SK-MEL-5 (cell line): ENCODE results near the gene SNCB. TPM values are rescaled to one million over a fixed set of nuclear protein-coding genes. Genes with fewer than 3 reads are reported as not detected.

ENCODE experiments used
- DNase-seq: peaks from one replicate; pipeline ENCODE4 v3.0.0-alpha.2; 2016; ENCODE audit warnings: low read depth, low spot score
- in situ Hi-C: cut with HindIII; loops from 2 replicates; pipeline ENCODE4 v1.10.0; 2016; ENCODE audit warnings: low sequenced_read_pairs, high pct_unique_total_duplicates, low pct_unique_long_range_greater_than_20kb
- polyA plus RNA-seq, 2 experiments: library from polyadenylated mRNA; depleted of rRNA; stranded (reverse); fragments of >200 nt; gene quantifications; 2 replicates each; pipeline ENCODE4 v1.2.3, GENCODE V29; 2015
- total RNA-seq: library from RNA; depleted of rRNA; stranded (reverse); fragments of >200 nt; shearing (Covaris generic); gene quantifications from 2 replicates; pipeline ENCODE4 v1.2.3, GENCODE V29; 2014; rRNA removed

SNCB gene
- 0.11 and 0.26 TPM in 2 replicates for total RNA-seq
- polyA plus RNA-seq (2015; cell fraction: cytosol; rRNA removed): 1.5 and 1.6 TPM in 2 replicates
- polyA plus RNA-seq (2015; cell fraction: nucleus; rRNA removed): 1.1 and 2.7 TPM in 2 replicates

DNA sequence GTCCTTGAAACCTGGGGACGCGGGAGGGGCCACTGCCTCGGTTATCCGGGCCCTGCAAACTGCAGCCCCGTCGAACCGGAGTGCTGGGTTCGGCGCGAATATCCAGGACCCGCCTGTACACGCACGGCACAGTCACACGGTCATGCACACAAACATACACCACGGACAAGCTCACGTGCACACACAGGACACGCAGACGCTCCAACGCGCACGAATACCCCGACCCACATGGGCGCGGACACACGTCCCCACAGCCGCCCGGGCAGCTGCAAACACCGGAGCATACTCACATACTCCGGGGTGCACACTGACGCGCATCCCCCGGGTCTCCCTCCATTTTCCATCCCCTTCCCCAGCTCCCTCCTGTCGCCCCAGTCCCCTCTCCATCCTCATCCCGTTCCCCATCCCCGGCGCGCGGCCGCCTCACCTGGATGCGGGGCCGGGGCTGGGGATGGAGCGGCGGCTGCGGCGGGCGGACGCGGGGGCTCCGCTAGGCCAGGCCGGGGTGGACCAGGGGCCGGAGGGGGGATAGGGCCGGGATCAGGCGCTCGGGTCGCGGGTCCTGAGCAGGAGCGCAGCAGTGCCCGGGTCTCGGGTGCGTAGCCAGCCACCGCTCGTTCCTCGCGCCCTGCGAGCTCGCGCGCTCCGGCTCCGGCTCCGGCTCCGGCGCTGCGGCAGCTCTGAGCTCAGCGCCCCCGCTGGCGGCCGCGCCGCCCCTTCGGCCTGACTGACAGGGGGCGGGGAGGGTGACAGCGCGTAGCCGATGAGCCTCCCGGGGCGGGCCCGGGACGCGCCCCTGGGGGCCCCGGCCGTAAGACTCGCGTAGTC is at the start of gene SNCB, which contains the start of gene EIF4E1B:
SNCB (minus strand) TSS at position 682 of the 828 bp plus-strand sequence. CDS start 880 bp downstream, outside the sequence.
EIF4E1B (plus strand) TSS at position 823 of the 828 bp plus-strand sequence. CDS start 12,113 bp downstream, outside the sequence.
- peak; percentile 29 for DNase-seq
- in situ Hi-C loops: no loop called here

DNA sequence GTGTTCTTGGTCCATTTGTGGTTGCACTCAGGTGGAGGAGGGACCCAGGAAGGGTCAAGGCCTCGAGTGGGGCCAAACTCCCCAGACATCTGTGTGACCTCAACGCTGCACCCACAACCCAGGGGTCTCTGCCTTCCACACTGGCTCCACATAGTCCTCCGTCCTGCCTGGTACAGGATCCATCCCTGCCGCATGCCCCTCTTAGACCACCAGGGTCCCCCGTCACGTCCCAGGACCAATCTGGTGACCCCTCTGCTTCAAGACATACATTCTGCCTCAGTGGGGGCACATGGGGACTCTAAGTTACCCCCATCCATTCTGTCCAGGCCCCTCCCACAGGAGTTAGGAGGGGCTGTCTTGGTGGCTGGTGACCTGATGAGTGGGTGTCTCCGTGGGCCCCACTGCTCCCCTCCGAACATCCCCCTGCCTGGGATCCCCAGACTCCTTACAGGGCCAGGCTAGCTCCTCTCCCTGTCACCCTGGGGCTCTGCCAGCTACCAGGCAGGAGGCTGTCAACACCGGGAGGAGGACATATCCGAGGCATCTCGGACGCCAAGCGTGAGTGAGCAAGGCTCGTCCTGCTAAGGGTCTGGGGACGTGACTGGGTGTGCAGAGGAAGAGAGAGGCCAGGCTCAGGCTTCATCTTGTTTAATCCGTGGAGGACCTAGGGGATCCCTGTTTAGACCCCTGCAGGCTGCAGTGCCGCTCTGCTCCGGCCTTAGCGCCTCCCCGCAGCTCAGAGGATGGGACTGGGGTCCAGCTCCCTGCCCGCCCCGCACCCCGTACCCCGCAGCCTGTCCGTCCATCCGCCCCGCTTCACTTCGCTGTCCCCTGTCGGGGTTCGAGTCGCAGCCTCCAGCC is 49.3 kb upstream of the SNCB start:
- no peak for DNase-seq
- in situ Hi-C loops: no loop called here

DNA sequence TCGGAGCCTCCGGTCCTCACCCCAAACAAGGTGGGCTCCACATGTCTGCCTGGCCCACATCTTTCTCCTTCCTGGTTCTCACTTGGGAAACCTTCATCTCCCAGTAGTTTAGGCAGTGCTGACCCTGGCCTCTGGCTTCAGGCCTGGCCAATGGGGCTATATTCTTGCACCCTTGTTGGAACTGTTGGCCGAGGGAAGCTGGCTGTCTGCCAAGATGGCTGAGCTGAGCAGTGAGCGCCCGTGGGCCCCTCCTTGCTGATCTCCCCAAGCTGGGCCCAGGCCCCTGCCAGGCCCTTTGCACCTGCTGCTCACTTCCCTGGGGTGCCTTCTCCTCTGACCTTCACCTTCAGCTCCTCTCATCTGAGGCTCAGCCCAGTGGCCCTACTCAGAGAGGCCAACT is 48.2 kb upstream of the SNCB start:
- no peak for DNase-seq
- in situ Hi-C loops: no loop called here

GRCh38 chr5:176677209-176677939 is 47.0 kb upstream of the SNCB start:
- in situ Hi-C loops: no loop called here
- no peak for DNase-seq

DNA sequence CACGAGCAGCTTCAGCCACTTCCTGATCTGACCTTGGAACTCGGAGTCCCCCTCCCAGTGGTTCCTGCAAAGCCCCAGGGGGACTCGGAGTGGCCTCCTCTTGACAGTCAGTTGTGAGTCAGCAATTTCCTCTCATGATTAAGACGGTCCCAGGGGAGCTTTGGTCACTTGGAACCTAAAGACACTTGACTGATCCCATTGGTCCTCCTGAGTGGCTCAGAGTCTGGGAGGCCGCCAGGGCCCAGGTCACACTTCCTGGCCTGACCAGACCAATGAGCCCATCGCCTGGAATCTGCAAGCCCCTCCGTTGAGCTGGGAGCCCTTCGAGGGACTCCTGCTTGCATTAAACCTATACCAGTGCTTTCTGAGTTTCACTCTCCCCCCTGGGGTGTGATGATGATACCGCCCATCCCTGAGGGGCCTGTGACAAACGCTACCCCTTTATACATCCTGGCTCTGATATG is 46.1 kb upstream of the SNCB start:
- DNase-seq: no peak
- in situ Hi-C loops: no loop called here

- in situ Hi-C loops: no loop called here
These were observed 45.5 kb upstream of the SNCB start for GRCh38 chr5:176675676-176676360.

DNA sequence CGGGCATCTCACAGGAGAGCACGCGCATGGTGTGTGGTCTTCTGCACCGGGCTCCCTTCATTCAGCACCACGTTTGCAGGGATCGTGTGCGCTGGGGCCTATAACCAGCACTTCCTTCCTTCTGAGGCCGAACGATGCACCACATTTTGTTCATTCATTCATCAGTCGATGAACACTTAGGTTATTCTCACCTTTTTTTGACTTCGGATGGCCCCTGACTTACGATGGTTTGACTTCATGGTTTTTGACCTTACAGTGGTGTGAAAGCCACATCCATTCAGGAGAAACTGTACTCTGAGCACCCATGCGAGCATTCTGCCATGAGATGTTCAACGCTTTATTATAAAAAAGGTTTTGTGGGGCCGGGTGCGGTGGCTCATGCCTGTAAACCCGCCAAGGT is 44.5 kb upstream of the SNCB start:
- in situ Hi-C loops: no loop called here
- DNase-seq: no peak

More at GRCh38 chr5:176675676-176676360, 45.5 kb upstream of the SNCB start:
- peak; percentile 29 for DNase-seq

GRCh38 chr5:176673651-176674583 is 43.6 kb upstream of the SNCB start:
- no peak for DNase-seq
- in situ Hi-C loops: no loop called here

DNA sequence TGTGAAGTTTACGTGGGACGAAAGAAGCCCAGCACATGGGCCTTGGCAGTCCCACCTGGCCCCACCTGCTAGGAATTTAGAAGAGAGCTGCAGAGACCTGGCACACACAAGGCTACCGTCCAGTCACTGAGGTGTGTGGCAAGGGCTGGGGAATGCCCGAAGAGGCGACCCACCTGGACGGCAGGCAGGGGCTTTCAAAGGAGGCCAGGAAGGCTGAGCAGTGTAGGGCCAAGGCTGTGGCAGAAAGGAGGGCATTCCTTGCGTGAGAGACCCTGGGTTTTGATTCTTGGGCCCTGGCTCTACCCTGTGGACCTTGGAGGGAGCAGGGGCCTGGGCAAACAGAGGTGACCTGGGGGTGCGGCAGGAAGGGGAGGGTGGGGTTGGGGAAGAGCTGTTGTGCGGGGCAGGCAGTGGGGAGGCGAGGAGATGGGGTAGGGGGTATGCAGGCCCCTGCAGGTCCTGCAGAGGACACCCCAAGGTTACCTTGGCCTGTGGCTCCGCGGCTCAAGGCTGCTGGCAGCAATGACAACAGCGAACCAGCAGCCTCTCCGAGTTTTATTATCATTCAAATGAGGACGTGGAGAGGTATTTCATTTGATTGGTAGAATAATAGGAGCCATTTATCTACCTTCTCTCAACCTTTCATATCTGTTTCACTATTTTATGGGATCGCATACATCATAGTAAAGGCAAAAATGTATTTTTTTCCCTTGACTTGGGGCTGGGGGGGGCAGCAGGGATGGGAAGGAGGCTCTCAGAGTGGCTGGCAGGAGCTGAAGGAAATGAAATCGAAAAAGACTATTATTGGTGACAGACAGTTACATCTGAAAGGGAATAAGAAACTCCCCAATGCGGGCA is 41.8 kb upstream of the SNCB start:
- in situ Hi-C loops: no loop called here
- DNase-seq: no peak

GRCh38 chr5:176671399-176671798 is 41.1 kb upstream of the SNCB start:
- DNase-seq: no peak
- in situ Hi-C loops: no loop called here

DNA sequence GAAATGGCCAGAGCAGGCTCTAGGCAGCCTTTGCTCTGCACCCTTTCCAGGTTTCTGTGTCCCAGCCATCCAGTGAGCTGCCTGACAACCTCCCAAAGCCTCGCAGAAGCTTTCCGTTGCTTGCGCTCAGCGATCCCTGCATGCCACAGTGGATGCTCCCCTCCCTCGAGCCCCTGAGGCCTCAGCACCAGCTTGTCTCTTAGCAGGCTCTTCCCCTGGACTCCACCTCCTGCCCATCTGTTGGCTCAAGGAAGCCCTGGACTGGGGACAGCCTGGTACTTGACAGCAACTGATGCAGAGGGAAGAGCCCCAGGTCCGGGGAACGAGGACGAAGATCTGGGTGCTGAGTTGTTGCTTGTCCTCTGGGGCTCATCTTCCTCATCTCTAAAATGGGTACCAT is 40.1 kb upstream of the SNCB start:
- in situ Hi-C loops: no loop called here
- DNase-seq: no peak

DNA sequence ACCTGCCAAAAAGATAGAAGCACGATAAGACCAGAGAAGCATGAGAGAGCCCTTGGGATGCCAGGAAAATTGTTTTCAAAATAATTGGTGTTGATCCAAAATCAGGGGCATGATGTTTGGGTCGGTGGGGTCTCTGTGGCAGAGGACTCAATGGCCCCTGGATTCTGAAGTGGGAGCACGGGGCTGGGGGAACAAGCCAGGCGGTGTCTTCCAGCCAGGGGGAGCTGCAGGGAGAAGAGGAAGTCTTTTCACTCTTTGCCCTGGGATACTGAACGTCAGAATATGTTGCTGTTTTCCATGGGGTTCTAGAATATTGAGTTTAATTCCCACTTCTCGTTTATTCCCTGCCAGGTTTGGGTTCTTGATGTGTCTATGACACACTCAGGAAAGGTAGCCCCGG is 37.3 kb upstream of the SNCB start:
- in situ Hi-C loops: no loop called here
- DNase-seq: no peak

DNA sequence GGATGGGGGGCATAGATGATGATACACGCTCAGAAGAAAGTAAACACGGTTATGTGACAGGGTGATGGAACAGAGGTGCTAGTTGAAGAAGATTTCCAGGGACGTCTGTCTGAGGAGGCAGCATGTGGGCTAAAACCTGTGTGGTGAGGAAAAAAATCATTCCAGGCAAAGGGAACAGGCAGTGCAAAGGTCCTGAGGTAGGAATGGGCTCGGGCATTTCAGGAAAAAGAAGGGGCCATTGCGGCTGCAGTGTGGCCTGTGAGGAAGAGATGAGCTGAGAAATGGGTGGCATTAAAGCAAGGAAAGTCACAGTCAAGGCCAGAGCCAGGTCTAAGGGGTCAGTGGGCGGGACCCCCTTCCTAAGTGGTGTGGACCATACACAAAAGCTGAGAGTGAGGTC is 35.2 kb upstream of the SNCB start:
- no peak for DNase-seq
- in situ Hi-C loops: no loop called here

DNA sequence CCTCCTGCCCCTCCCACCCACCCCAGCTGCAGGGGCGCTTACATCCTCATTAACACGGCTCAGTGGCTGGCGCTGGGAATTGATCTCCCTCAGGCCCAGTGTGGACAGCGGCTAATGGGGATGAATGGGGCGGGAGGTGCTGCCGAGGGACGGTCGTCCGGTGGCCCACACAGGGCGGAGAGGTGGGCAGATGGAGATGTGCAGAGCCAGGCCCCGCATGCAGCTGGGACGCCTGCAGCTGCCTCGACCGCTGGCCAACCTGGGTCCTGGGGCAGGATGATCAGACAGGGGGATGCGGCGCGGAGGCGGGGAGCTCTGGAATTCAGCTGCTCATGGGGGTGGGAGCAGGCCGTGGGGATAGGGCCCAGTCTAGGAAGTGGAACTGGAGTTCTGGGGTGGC is 34.6 kb upstream of the SNCB start:
- in situ Hi-C loops: no loop called here

GRCh38 chr5:176664479-176664878 is 34.1 kb upstream of the SNCB start:
- no peak for DNase-seq
- in situ Hi-C loops: no loop called here

More for the DNA sequence above, 34.6 kb upstream of the SNCB start:
- no peak for DNase-seq
